Measurements from ENCODE around the gene SDCCAG8.

Gene SDCCAG8

GRCh38 chr1:243254927-243255790 lies 682 bp upstream of the SDCCAG8 start, which contains the start of gene CEP170:
TSS of gene CEP170 (minus strand) at chr1:243255281. CDS start at chr1:243225280, 30,001 bp downstream.
- DNase-seq = peak; percentile 92

- DNase-seq = no peak
Measured at GRCh38 chr1:243256590-243256989, 749 bp downstream of the SDCCAG8 start.

- no peak for DNase-seq
Measured at GRCh38 chr1:243257189-243257588, 1.3 kb downstream of the SDCCAG8 start.

- DNase-seq = no peak
Measured at GRCh38 chr1:243258731-243259130, 2.9 kb downstream of the SDCCAG8 start.

GRCh38 chr1:243260221-243260880 lies 4.5 kb downstream of the SDCCAG8 start:
- no peak for DNase-seq

GRCh38 chr1:243261390-243261789 lies 5.5 kb downstream of the SDCCAG8 start:
- no peak for DNase-seq

- DNase-seq = no peak
Measured at GRCh38 chr1:243264717-243265116, 8.9 kb downstream of the SDCCAG8 start.

- no peak for DNase-seq
Measured at GRCh38 chr1:243266231-243266630, 10.4 kb downstream of the SDCCAG8 start.

- DNase-seq = peak; percentile 24
Measured at GRCh38 chr1:243267471-243267880, 11.6 kb downstream of the SDCCAG8 start.

GRCh38 chr1:243267914-243268653 lies 12.2 kb downstream of the SDCCAG8 start:
- DNase-seq = no peak

- DNase-seq = no peak
Measured at GRCh38 chr1:243268751-243269460, 13.1 kb downstream of the SDCCAG8 start.

- DNase-seq = no peak
Measured at GRCh38 chr1:243269461-243269801, 13.6 kb downstream of the SDCCAG8 start.

GRCh38 chr1:243270097-243270864 lies 14.4 kb downstream of the SDCCAG8 start:
- no peak for DNase-seq

- no peak for DNase-seq
Measured at GRCh38 chr1:243271996-243272395, 16.2 kb downstream of the SDCCAG8 start.

- no peak for DNase-seq
Measured at GRCh38 chr1:243272401-243272800, 16.6 kb downstream of the SDCCAG8 start.

- DNase-seq = no peak
Measured at GRCh38 chr1:243273506-243273905, 17.7 kb downstream of the SDCCAG8 start.

- no peak for DNase-seq
Measured at GRCh38 chr1:243273945-243274344, 18.1 kb downstream of the SDCCAG8 start.

- no peak for DNase-seq
Measured at GRCh38 chr1:243275316-243275715, 19.5 kb downstream of the SDCCAG8 start.

- no peak for DNase-seq
Measured at GRCh38 chr1:243280571-243281129, 24.8 kb downstream of the SDCCAG8 start.

GRCh38 chr1:243281672-243282071 lies 25.8 kb downstream of the SDCCAG8 start:
- DNase-seq = no peak

GRCh38 chr1:243286409-243287122 lies 30.7 kb downstream of the SDCCAG8 start:
- DNase-seq = no peak
